HFF-Myc (cell line): ENCODE measurements around the gene CABCOCO1.

Source experiments
- DNase-seq: peaks from one replicate; pipeline ENCODE4 v3.0.0-alpha.2; 2011; ENCODE audit warnings: low read depth; ENCODE audit errors: extremely low read depth
- H3K4me3 ChIP-seq: replicated peaks from 2 replicates; pipeline ENCODE4 v1.5.1; 2011; ENCODE audit warnings: low read depth, mild to moderate bottlenecking, control low read depth, low read length
- TF ChIP-seq, protein P1 (sequence below): IDR thresholded peaks from 2 replicates; pipeline ENCODE4 v1.5.1; 2012; ENCODE audit warnings: mild to moderate bottlenecking, low read depth, low read length, control low read depth; ENCODE audit errors: missing control alignments

CABCOCO1 gene

DNA sequence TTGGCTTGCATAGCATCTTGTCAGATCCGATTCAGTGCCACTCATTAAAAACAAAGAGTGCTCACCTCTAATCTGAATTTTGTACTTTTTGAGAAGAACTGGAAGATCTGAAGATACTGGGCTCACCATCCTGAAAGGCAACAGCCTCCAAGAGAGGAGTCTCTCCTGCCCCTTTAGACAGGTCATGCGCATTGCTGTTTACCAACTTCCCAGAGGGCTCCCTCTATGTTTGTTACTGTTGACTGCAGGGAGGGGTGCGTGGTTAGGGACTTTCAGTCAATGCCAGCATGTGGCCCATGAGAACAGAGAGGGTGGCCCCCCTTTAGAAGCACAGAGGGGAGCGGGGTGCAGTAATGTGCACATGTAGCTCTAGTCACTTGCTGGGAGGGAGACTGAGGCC lies 33.2 kb upstream of the CABCOCO1 start:
- no peak overlapping the region for H3K4me3 ChIP-seq
- DNase-seq = no peak
- TF ChIP-seq, protein P1, sequence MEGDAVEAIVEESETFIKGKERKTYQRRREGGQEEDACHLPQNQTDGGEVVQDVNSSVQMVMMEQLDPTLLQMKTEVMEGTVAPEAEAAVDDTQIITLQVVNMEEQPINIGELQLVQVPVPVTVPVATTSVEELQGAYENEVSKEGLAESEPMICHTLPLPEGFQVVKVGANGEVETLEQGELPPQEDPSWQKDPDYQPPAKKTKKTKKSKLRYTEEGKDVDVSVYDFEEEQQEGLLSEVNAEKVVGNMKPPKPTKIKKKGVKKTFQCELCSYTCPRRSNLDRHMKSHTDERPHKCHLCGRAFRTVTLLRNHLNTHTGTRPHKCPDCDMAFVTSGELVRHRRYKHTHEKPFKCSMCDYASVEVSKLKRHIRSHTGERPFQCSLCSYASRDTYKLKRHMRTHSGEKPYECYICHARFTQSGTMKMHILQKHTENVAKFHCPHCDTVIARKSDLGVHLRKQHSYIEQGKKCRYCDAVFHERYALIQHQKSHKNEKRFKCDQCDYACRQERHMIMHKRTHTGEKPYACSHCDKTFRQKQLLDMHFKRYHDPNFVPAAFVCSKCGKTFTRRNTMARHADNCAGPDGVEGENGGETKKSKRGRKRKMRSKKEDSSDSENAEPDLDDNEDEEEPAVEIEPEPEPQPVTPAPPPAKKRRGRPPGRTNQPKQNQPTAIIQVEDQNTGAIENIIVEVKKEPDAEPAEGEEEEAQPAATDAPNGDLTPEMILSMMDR = no peak

GRCh38 chr10:61632057-61632670 lies 30.6 kb upstream of the CABCOCO1 start:
- DNase-seq = no peak
- TF ChIP-seq, protein P1 = no peak

GRCh38 chr10:61633665-61634064 lies 29.1 kb upstream of the CABCOCO1 start:
- TF ChIP-seq, protein P1 = no peak

More at GRCh38 chr10:61632057-61632670, 30.6 kb upstream of the CABCOCO1 start:
- no peak overlapping the region for H3K4me3 ChIP-seq

GRCh38 chr10:61634746-61635145 lies 28.0 kb upstream of the CABCOCO1 start:
- TF ChIP-seq, protein P1 = no peak
- H3K4me3 ChIP-seq = no peak overlapping the region
- no peak for DNase-seq

More at GRCh38 chr10:61633665-61634064, 29.1 kb upstream of the CABCOCO1 start:
- no peak overlapping the region for H3K4me3 ChIP-seq
- DNase-seq = no peak

DNA sequence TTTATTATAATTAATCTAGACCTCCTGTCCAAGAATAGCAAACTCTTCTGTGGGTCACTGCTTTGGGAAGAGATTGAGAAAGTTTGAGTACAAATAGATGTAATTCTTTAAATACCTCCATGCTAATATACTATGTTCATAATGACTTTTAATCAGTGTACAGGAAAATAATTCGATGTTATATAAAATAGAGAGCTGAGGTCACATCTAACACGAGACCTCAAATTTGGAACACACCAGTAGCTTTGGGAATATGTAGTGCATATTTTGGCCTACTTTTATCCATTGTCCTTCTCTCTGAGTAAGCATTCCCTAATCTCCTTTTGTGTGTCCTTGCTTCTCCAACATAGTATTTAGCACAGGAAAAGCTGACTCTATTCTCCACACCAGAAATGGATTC lies 27.3 kb upstream of the CABCOCO1 start:
- no peak overlapping the region for H3K4me3 ChIP-seq
- TF ChIP-seq, protein P1 = no peak
- DNase-seq = no peak

DNA sequence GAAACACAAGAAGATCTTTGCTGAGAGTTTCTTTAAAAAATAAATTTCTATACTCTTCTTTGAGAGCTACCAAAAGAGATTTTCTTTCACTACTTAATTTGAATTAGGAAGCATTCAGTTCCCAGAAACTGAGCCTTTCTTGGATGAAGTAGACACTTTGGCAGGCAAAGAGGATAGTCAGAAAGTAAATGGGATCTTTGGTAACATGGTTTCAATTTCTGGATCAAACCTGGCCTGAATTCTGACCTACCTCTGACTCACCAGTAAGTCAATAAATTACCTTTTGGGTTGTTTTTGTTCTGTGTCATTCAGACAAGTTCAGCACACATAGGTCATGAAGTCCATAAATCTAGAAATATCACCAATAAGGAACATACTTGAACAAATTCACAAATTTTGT lies 26.8 kb upstream of the CABCOCO1 start:
- DNase-seq = no peak
- TF ChIP-seq, protein P1 = no peak
- H3K4me3 ChIP-seq = no peak overlapping the region

- H3K4me3 ChIP-seq = no peak overlapping the region
- DNase-seq = no peak
- TF ChIP-seq, protein P1 = no peak
Observed at GRCh38 chr10:61639952-61640351, 22.8 kb upstream of the CABCOCO1 start.
